C4-2B (cell line): ENCODE data around the gene ST3GAL5.
"Not testable (repeated sequence)": the region's sequence is repeated elsewhere in the genome, so short reads cannot be mapped to it uniquely, and the experiment has no call there.

Source experiments
- H3K27ac ChIP-seq: fragments of 450-650 bp; 2 replicates; pipeline ENCODE4 v1.5.1; 2017
- CTCF ChIP-seq: fragments of 450-650 bp; conservative IDR thresholded peaks from 2 replicates; pipeline ENCODE4 v1.5.1; 2017; ENCODE audit warnings: mild to moderate bottlenecking
- ZFX ChIP-seq: fragments of 450-650 bp; IDR thresholded peaks from 2 replicates; pipeline ENCODE4 v1.6.1; 2017

ST3GAL5 gene

GRCh38 chr2:85888684-85889626 lies at the start of gene ST3GAL5:
ST3GAL5 (minus strand) TSS chr2:85888990; CDS start chr2:85888905, 85 bp downstream.
- peak within 1 kb of the TSS; percentile 67 for H3K27ac ChIP-seq
- peak; percentile 89 for TF ChIP-seq CTCF
- TF ChIP-seq ZFX, result no peak

- no peak overlapping the region for H3K27ac ChIP-seq
- no peak for TF ChIP-seq ZFX
These were observed 49.7 kb upstream of the ST3GAL5 start for GRCh38 chr2:85938456-85938855.

- no peak for TF ChIP-seq ZFX
- TF ChIP-seq CTCF, result no peak
- H3K27ac ChIP-seq, result no peak overlapping the region
These were observed 48.3 kb upstream of the ST3GAL5 start for GRCh38 chr2:85937069-85937439.

- peak overlapping the region; percentile 24; the same call in 1 of the 2 replicates for H3K27ac ChIP-seq
- TF ChIP-seq CTCF (no peak), ZFX (no peak)
These were observed 47.8 kb upstream of the ST3GAL5 start for GRCh38 chr2:85936421-85937068.

- TF ChIP-seq ZFX (no peak), CTCF (no peak)
- H3K27ac ChIP-seq, result no peak overlapping the region
These were observed 47.0 kb upstream of the ST3GAL5 start for GRCh38 chr2:85935746-85936208.

GRCh38 chr2:85935170-85935745 lies 46.5 kb upstream of the ST3GAL5 start:
- H3K27ac ChIP-seq, result no peak overlapping the region
- no peak for TF ChIP-seq CTCF
- TF ChIP-seq ZFX, result no peak

- H3K27ac ChIP-seq, result no peak overlapping the region
- TF ChIP-seq ZFX (no peak), CTCF (no peak)
These were observed 45.2 kb upstream of the ST3GAL5 start for GRCh38 chr2:85933753-85934594.

GRCh38 chr2:85931151-85931550 lies 42.4 kb upstream of the ST3GAL5 start:
- H3K27ac ChIP-seq, result not testable (repeated sequence)
